ENCODE results near the gene CCL27.

CCL27 gene

DNA sequence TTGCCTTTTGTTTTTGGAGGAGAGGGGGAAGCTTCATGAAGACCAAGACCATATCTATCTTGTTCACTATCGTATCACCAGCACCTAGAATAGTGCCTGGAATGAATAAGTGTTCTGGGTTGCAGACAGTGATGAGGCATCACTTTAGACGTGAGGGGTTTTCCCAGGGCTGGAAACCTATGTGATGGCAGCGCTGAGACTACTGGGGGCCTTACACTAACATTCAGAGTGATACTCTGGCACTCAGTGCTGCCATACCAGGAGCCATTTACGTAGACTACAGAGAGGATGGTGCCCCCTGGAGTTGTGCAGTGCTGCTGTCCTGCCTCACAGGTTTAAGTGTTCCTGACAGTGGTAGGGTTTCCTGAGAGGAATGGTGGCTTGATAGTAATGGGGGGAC, 21.7 kb upstream of the CCL27 start:
- no peak for FAIRE-seq

DNA sequence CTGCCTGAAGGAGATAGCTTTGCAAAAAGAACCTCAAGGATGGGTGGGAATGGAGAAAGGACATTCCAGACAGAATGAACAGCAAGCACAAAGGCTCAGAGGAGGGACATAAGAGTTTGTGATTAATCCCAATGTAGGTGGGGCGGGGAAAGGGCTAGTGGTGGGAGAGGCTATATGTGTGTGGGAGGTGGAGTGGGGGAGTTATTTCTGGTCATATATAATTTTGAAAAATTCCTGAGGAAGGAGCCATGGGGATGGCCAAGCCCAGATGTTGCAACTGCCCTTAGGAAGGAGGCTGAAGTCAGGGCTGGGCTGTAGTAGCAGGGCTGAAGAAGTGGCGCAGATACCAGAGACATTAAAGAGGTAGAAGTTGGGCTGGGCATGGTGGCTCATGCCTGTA, 13.4 kb upstream of the CCL27 start:
- no peak for FAIRE-seq

- no peak for FAIRE-seq
These were observed 12.7 kb upstream of the CCL27 start for GRCh38 chr9:34675048-34675714.

DNA sequence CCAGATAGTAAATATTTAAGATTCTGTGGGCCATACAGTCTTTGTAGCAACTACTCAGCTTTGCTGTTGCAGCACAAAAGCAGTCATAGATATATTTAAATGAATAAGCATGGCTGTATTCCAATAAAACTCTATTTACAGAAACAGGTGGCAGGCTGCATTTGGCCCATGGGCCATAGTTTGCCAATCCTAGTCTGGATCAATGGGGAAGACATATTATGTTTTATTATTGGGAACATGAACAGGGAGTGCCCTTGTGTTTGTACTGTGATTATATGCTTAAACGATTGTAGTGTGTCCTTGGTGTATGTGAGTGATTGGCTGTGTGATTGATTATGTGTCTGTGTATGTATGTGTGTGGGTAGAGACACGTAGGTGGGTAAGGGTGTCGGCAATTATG, 12.0 kb upstream of the CCL27 start:
- no peak for FAIRE-seq

GRCh38 chr9:34671307-34671706, 8.8 kb upstream of the CCL27 start:
- FAIRE-seq: no peak

DNA sequence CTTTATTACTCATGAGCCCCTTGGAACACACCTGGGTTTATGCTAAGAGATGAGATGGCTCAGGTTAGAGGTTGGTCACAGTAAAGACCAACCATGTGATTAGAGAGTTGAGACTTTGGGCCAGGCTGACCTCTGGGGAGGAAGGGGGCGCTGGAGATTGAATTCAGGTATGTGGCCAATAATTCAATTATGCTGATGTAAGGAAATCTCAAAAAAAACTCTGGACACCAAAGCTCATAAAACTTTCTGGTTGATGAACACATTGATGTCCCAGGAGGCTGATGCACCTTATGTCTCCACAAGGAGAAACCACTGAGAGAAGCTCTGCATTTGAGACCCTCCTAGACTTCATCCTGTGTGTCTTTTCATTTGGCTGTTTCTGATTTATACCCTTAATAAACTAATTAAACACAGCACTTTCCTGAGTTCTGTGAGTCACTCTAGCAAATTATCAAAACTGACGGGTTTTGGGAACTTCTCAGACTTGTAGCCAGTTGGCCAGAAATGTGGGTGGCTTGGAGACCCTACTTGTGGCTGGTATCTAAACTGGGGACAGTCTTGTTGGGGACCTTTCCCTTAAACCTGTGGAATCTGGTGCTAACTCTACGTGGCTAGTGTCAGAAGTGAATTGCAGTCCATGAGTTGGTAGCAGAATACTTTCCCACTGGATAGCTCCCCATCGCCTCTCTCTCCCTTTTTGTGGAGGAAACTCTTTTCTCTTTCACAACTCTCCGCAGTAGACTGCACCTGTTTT, 7.5 kb upstream of the CCL27 start:
- no peak for FAIRE-seq

DNA sequence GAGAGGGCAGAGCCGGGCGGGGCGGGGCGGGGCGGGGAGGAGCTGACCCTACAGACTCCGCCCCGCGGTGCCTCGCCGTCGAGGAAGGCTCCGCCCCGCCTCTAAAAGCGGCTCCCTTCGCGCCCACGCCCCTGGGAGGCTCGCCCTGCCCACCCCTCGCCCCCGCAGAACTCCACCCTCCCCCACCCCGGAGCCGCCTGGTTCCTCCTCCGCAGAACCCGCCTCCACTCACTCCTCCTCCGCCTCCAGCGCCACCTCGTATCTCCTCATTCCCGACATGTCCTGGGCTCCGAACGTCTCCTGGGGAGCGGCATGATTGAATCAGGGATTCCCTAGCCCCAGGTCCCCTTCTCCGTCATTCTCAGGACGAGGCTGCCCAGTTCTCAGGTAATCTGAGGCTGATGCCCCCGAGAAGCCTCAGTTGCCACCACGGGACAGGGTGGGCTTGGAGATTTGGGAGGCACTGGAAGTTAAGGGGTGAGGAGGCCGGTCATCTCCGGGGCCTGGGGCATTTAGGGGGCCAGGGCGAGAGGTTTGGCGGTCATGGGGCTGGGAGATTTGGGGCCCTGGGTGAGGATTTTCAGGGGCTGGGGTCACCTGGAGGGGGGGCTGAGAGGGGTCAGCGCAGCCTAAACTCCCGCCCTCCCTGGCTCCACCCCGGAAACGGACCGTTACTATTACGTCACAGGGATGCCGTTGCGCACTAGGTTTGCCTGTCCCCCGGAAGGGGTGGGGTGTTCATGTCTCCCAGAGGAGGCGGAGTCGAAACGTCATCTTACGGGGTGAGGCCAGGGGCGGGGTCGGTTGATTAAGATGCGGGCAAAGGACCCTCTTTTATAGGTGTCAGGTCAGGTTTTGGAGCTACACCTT, 3.2 kb upstream of the CCL27 start:
- peak; percentile 73 for FAIRE-seq

DNA sequence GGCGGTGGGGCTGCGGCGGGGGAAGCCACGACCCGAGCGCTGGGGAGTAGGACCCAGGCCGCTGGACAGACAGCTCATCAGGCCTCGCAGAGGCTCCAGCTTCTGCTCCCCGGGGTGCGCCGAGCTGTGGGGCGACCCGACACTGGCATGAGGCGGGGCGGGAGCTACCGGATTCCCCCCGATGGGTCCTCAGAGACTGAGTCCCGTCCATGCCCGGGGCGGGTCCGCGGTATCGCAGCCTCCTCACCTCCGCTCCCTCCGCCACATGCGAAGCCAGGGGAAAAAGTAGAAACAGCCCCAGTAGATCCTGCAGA, 2.6 kb upstream of the CCL27 start:
- no peak for FAIRE-seq

DNA sequence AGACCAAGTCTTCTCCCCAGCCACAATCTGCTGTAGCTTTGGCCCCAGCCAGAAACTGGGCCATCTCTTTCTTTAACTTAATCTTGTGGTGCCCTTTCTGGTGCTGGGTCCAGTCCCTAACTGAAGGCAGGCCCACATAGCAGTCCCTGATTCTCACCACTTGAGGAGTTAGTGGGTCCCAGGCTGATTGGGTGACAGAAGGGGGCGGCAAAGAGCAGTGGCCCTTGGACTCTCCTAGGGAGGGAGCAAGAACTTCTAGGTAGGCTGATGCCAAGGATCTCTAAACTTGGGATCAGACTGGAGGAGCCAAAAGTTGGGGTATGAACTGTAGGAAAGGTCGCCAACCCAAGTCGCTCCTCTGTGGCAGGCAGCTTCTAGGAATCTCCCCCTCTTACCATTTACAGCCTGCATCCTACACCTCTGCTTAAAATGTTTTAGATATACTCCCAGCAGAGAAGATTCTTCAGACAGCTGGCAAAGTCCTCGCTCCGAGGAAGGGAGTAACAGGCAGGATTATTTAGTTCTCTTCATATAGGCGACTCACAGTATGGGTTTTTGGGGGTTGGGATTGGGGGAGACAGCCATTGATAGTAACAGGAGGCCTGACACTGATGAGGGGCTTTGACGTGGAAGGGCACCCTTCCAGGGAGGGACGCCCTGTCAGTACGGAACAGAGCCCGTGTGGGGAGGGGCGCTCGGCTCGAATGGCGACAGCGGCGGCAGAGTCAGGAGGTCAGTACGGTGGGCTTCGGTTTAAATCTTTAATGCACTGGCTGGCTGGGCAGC, 2.0 kb upstream of the CCL27 start:
- no peak for FAIRE-seq

DNA sequence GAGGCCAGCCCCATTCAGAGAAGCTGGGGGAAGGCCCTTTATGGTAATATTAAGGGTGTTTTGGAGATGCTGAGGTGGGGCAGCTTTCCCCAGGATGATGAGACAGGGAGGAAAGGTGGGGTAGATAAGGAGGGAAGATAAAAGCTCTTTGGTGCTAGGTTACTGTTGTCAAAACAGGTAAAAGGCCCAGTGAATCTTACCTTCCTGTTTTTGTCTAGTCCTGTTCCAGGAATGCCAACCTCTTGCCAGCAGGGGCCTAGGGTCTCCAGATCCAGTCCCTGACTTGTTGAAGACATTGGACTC, 797 bp upstream of the CCL27 start:
- FAIRE-seq: no peak

- FAIRE-seq: no peak
These were observed 2.7 kb downstream of the CCL27 start for GRCh38 chr9:34659592-34660253.

- no peak for FAIRE-seq
These were observed 4.0 kb downstream of the CCL27 start for GRCh38 chr9:34658461-34658860.

- no peak for FAIRE-seq
These were observed 5.5 kb downstream of the CCL27 start for GRCh38 chr9:34656992-34657391.

GRCh38 chr9:34655394-34655793, 7.1 kb downstream of the CCL27 start:
- FAIRE-seq: no peak

- FAIRE-seq: no peak
These were observed 8.0 kb downstream of the CCL27 start for GRCh38 chr9:34654323-34655051.

DNA sequence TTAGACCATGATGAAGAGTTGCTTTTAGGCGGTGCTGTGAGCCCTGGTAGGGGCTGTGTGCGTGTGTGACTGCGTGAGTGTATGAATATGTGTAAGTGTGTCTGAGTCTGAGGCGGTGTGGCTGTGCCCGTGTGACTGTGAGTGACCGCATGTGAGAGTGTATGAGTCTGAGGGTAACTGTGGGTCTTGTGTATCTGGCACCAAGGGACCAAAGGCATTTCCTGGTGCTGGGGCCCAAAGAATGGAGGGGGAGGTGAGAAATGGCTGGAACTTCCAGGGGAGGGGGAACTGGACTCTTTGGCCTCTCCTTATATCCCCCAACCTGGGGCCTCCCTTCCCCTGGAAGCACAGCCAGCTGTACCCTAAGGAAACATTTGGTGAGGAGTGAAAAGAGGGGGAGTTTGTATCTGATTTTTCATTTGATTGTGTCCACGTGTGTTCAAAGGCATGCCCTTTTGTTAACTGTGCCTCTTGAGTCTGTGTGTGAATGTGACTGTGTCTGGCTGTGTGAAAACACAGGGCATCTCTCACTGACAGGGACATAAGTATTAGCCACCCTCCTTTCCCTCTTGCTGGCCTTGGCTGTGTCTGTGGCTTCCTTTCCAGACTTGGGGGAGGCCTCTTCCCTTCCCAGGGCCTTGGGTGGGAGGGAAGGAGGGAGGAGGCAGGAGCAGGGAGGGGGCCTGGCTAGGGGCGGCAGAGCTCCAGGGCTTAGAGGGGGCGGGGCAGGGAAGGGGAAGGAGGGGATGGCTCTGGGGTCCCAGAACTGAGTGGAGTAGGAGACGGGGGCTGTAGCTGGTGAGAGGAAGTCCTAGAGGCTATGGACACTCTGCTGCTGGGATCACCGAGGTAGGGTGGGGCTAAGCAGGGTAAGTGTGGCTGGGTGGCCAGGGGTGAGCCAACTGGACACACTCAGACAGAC, 9.0 kb downstream of the CCL27 start:
- no peak for FAIRE-seq

GRCh38 chr9:34652602-34653000, 9.9 kb downstream of the CCL27 start:
- no peak for FAIRE-seq

GRCh38 chr9:34651876-34652601, 10.4 kb downstream of the CCL27 start, which contains the start of gene IL11RA:
Gene IL11RA (plus strand): TSS chr9:34652185. CDS start chr9:34655218, 3,033 bp downstream.
- FAIRE-seq: peak; percentile 63

DNA sequence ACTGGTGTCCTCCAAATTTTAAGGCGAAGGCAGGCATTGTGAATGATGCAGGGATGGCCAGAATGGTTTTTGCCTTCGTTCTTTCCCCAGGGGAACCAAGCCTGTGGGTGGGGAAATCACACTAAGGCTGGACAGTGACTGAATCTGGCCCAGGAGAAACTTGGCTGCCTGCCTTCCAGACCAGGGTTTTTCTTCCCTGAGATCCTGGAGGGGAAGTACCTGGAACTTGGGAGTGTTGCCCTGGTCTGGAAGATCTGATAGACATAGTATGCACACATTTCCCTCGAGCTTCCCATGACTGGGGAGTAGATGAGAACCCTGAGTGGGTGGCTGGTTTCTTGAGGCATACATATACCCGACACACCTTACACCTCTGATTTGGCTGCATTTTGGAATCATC, 11.1 kb downstream of the CCL27 start:
- FAIRE-seq: no peak

DNA sequence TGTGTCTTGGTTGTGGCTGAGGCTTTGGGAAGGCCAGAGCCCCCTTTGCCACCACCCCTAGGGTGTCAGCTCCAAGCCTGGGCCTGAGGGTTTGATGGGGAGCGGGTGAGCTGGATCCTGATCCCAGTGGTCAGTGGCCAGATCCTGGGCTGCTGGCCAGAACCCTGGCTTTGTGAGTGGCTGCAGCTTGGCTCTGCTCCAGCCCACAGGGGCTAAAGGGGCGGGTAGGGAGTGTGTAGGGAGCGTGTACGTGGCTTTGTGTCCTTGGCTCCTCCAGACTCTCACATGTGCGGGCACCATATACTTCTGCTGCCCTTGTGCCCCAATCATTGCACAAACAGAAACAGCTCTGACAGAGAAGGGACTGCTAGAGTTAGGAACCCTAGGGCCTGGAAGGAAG, 11.6 kb downstream of the CCL27 start:
- no peak for FAIRE-seq
